Sigmoid colon (tissue), 4 donors: ENCODE measurements around the gene BRSK2.

Experiments used
- EP300 ChIP-seq, 4 donors: sonication (generic); formaldehyde crosslinking; IDR thresholded peaks; one replicate each; pipeline ENCODE4 v1.6.1; 2017; ENCODE audit warnings: antibody characterized with exemption in 4 of 4
- POLR2AphosphoS5 ChIP-seq, 4 donors: sonication (generic); formaldehyde crosslinking; IDR thresholded peaks; one replicate each; pipeline ENCODE4 v1.6.1; 2017; ENCODE audit warnings: antibody characterized with exemption in 4 of 4

DNA sequence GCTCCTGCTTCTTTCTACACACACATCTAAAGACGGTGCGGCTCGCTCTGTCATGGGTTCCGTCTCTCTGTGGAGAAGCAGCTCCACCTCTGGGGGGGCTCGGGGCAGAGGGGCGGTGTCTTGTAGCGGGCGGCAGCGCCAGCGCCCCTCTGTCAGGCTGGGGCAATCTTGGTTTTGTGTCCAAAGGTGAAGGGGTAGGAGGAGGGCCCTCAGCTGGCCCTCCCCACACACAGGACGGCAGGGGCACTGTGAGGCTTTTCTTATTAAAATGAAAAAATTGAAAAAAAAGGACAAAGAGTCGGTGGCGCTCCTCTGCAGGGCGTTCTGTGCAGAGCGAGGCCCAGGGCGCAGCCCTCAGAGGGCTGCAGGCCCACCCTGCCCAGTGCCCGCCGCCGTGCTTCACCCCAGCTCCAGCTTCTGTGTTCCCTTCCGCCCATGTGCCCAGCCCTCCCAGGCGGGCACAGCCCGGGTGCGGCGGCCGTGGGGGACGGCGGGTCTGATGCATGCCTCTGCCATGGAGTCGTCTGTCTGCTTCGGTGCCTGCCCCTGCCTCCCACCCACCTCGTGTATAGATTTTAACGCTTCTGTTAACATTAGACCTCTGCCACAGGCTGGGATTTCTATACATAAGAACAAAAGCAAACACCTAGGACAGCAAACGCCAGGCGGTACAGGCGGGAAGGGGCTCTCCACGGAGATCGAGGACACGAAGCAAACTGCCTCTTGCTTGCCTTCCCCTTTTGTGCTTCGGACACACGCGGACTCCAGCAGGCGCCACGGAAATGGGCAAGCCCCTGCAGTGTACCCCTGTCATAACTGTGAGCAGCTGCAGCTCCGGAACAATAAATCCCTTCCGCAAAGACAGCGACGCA, 72.3 kb downstream of the BRSK2 start:
- TF ChIP-seq EP300 (IDR thresholded peaks at IDR 0.05) (no peak), POLR2AphosphoS5 (IDR thresholded peaks at IDR 0.05) (no peak)
